GM19238 (cell line): ENCODE data around the gene CCDC154.
A peak's percentile ranks its signal among the peaks of the same experiment; 100 is the strongest.

ENCODE experiments used
- DNase-seq: peaks from one replicate; pipeline ENCODE4 v3.0.0; 2011; ENCODE audit warnings: low spot score; ENCODE audit not compliant: insufficient read length

Gene CCDC154

GRCh38 chr16:1438229-1439057, 5.9 kb downstream of the CCDC154 start:
- no peak for DNase-seq

GRCh38 chr16:1437606-1438005, 6.8 kb downstream of the CCDC154 start:
- DNase-seq, result no peak

- no peak for DNase-seq
Observed at GRCh38 chr16:1436731-1437355, 7.5 kb downstream of the CCDC154 start.

- DNase-seq, result no peak
Observed at GRCh38 chr16:1435921-1436697, 8.2 kb downstream of the CCDC154 start.

- DNase-seq, result no peak
Observed at GRCh38 chr16:1434644-1435592, 9.4 kb downstream of the CCDC154 start.

GRCh38 chr16:1433756-1434155, 10.6 kb downstream of the CCDC154 start:
- DNase-seq, result no peak

- no peak for DNase-seq
Observed at GRCh38 chr16:1433263-1433560, 11.1 kb downstream of the CCDC154 start.

- no peak for DNase-seq
Observed at GRCh38 chr16:1432388-1433262, 11.7 kb downstream of the CCDC154 start.

GRCh38 chr16:1431497-1432270, 12.7 kb downstream of the CCDC154 start:
- DNase-seq, result no peak

- no peak for DNase-seq
Observed at GRCh38 chr16:1430759-1431496, 13.4 kb downstream of the CCDC154 start, which contains the start of gene PERCC1. PERCC1 (plus strand) TSS chr16:1431078; CDS start chr16:1432594, 1,516 bp downstream.

- DNase-seq, result no peak
Observed at GRCh38 chr16:1430214-1430758, 14.1 kb downstream of the CCDC154 start.

- DNase-seq, result no peak
Observed at GRCh38 chr16:1429631-1430030, 14.7 kb downstream of the CCDC154 start.

- DNase-seq, result no peak
Observed at GRCh38 chr16:1429012-1429411, 15.3 kb downstream of the CCDC154 start.

GRCh38 chr16:1428511-1428910, 15.8 kb downstream of the CCDC154 start:
- peak; percentile 71 for DNase-seq

GRCh38 chr16:1427473-1428461, 16.6 kb downstream of the CCDC154 start:
- DNase-seq, result no peak

GRCh38 chr16:1426734-1427471, 17.5 kb downstream of the CCDC154 start:
- no peak for DNase-seq
